ENCODE results near the gene PAPPA2. TPM values are rescaled to one million over a fixed set of nuclear protein-coding genes. Genes with fewer than 3 reads are reported as not detected.

PAPPA2 gene
- total and polyA plus RNA-seq, 7 experiments from 2014 or later = 0.07 to 0.29 (median 0.21) TPM; not detected in 4

DNA sequence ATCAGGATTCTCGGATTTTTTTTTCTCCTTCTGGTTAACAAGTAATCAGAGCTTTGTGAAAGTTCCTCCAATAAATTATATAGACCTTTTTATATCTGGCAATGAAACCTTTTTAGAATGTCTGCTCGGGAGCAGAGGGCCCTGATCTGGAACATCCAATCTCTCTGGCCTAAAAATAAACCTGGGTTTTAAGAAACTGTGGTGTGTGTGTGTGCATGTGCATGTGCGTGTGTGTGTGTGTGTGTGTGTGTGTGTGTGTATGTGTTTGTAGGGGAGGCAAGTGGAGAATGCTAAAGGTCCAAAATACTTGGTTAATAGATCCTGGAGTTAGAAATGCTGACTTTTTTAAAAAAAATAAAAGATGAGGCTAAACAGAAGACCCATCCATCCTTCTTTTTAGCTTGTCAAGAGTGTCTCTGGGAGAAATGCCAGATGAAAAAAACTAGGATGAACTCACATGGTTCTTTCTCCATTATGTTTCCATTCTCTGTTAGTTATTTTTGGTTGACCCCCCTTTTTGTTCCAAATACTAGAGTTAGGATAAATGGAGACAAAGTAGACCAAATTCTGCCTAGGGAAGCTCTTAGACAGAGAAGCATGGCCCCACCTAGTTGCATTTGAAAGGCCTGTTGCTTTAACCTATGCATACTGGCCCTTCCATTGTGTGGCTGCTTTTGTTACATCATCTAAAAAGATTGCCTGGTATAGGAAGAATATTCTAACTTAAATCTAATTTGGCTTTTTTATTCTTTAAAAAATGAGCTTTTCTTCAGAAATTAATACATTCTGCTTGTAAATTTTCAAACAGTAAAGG is 175.9 kb downstream of the PAPPA2 start:
- Mint-ChIP-seq H3K9me3 (peaks cover 0 to 13% (median 5%) of the 10 kb centered on the region in 11 donors), H3K27me3 (no peaks in the 10 kb centered on the region), H3K27ac (no peak overlapping the region), H3K4me1 (no peaks in the 10 kb centered on the region), H3K36me3 (no peaks in the 10 kb centered on the region), H3K4me3 (no peak overlapping the region)
- CTCF ChIA-PET = interaction anchor here (0.6 kb wide), 1 partner anchor 9 kb away, joined by 3 read pairs; no protein-coding TSS in a partner anchor
- Histone ChIP-seq H3K4me3 (ENCODE audit: low read length) (no peak overlapping the region), H3K27ac (ENCODE audit: low read depth, low read length) (no peak overlapping the region), H3K27me3 (ENCODE audit: control insufficient read depth in 2 of 2, insufficient read depth in 2 of 2, low read length in 2 of 2) (no peaks in the 10 kb centered on the region), H3K4me1 (ENCODE audit: control insufficient read depth in 2 of 2, insufficient read depth in 2 of 2, low read length in 2 of 2) (no peaks in the 10 kb centered on the region), H3K9me3 (ENCODE audit: control insufficient read depth in 2 of 3, low read length in 3 of 3) (no peaks in the 10 kb centered on the region), H3K36me3 (ENCODE audit: control insufficient read depth in 2 of 3, insufficient read depth in 3 of 3, low read length in 3 of 3) (no peaks in the 10 kb centered on the region)
- no peak for DNase-seq
- intact Hi-C loops (cut with micrococcal nuclease) = no loop called here
- POLR2A ChIA-PET = no interaction called here
- ATAC-seq = no peak

DNA sequence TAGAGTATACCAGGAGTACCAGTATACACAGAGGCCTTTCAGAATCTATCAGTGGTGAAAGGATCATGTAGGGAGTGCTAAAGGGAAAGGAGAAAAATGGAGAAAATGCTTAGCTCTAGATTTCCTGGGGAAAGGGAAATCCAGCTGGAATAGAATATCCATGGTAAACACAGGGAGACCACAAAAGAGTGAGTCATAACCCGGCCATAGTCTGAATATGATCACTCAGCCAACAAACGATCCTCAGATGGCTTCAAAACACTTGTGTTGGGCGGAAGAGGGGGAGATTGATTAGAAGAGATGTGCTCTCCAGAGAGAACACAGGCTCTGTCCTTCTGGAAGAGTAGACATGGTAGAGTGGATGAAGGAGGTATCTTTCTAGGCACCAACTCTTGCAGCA is 180.6 kb downstream of the PAPPA2 start:
- POLR2A ChIA-PET = no interaction called here

DNA sequence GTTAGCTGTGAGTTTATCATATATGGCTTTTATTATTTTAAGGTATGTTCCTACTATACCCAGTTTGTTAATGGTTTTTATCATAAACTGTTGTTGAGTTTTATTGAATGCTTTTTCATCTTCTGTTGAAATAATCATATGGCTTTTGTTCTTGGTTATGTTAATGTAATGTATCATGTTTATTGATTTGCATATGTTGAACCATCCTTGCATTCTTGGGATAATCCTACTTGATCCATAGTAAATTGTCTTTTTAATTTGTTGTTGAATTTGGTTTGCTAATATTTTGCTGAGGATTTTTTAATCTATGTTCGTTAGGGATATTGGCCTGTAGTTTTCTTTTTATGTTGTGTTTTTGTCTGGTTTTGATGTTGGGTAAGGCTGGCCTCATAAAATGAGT is 185.6 kb downstream of the PAPPA2 start:
- no peaks in the 10 kb centered on the region for H3K4me1 ChIP-seq (ENCODE audit: control insufficient read depth in 2 of 2, insufficient read depth in 2 of 2, low read length in 2 of 2)
- Mint-ChIP-seq H3K4me1 (no peaks in the 10 kb centered on the region), H3K27ac (no peak overlapping the region), H3K9me3 (peaks cover 10 to 65% (median 28%) of the 10 kb centered on the region in 11 donors), H3K27me3 (no peaks in the 10 kb centered on the region), H3K4me3 (no peak overlapping the region), H3K36me3 (no peaks in the 10 kb centered on the region)
- ChIA-PET POLR2A (no interaction called here), CTCF (no interaction called here)
- H3K36me3 ChIP-seq (ENCODE audit: control insufficient read depth in 2 of 3, insufficient read depth in 3 of 3, low read length in 3 of 3) = no peaks in the 10 kb centered on the region
- peaks cover 0 to 13% (median 0%) of the 10 kb centered on the region in 3 experiments for H3K9me3 ChIP-seq (ENCODE audit: control insufficient read depth in 2 of 3, low read length in 3 of 3)
- no peak for ATAC-seq
- intact Hi-C loops (cut with micrococcal nuclease) = no loop called here
- no peak overlapping the region for H3K4me3 ChIP-seq (ENCODE audit: low read length)
- no peak overlapping the region for H3K27ac ChIP-seq (ENCODE audit: low read depth, low read length)
- H3K27me3 ChIP-seq (ENCODE audit: control insufficient read depth in 2 of 2, insufficient read depth in 2 of 2, low read length in 2 of 2) = no peaks in the 10 kb centered on the region
- DNase-seq = no peak

More for the DNA sequence above, 180.6 kb downstream of the PAPPA2 start:
- Histone ChIP-seq H3K4me3 (ENCODE audit: low read length) (no peak overlapping the region), H3K9me3 (ENCODE audit: control insufficient read depth in 2 of 3, low read length in 3 of 3) (no peaks in the 10 kb centered on the region), H3K4me1 (ENCODE audit: control insufficient read depth in 2 of 2, insufficient read depth in 2 of 2, low read length in 2 of 2) (no peaks in the 10 kb centered on the region), H3K27ac (ENCODE audit: low read depth, low read length) (no peak overlapping the region), H3K27me3 (ENCODE audit: control insufficient read depth in 2 of 2, insufficient read depth in 2 of 2, low read length in 2 of 2) (no peaks in the 10 kb centered on the region), H3K36me3 (ENCODE audit: control insufficient read depth in 2 of 3, insufficient read depth in 3 of 3, low read length in 3 of 3) (no peaks in the 10 kb centered on the region)
- intact Hi-C loops (cut with micrococcal nuclease) = no loop called here
- DNase-seq = no peak
- CTCF ChIA-PET = no interaction called here
- no peaks in the 10 kb centered on the region for H3K36me3 Mint-ChIP-seq
- ATAC-seq = no peak
- H3K9me3 Mint-ChIP-seq = peaks cover 4 to 21% (median 8%) of the 10 kb centered on the region in 11 donors
- no peak overlapping the region for H3K4me3 Mint-ChIP-seq
- no peak overlapping the region for H3K27ac Mint-ChIP-seq
- no peaks in the 10 kb centered on the region for H3K4me1 Mint-ChIP-seq
- H3K27me3 Mint-ChIP-seq = no peaks in the 10 kb centered on the region

DNA sequence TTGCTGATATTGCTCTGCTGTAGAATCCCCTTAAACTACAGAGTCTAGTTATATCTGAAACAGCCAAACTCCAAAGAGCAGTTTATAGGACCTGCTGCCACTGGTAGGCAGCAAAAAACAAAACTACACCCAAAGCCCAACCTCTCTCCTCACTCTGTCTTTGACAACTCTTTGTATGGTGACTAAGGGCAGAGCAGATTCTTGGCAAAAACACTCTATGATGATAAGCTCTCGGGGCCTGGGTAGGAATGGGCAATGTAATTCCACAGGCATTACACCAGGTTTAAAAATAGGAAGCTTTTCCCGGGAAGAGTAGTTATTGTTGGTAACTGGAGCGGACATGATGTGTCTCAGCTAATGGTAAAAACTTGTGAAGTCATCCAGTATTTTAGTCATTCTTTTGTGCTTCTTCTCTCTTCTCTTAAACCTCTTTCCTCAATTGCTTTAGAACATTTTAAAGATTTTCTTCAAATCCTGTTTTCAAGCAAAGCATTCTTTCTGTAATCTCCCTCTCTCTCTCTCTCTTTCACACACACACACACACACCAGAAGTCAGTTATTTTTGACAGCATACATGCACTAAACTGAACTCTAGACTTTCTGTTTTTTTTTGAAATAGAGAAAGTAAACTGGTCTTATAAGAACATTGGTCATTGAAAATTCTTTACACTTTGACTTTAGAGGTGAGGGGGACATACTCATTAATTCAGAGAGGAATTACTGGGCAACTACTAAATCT is 193.5 kb downstream of the PAPPA2 start:
- intact Hi-C loops (cut with micrococcal nuclease) = no loop called here
- H3K4me3 ChIP-seq (ENCODE audit: low read length) = no peak overlapping the region
- Mint-ChIP-seq H3K36me3 (no peaks in the 10 kb centered on the region), H3K4me1 (no peaks in the 10 kb centered on the region), H3K27ac (no peak overlapping the region), H3K9me3 (peaks cover 4 to 42% (median 15%) of the 10 kb centered on the region in 11 donors), H3K27me3 (peaks cover 0 to 8% (median 5%) of the 10 kb centered on the region in 5 donors), H3K4me3 (no peak overlapping the region)
- H3K27me3 ChIP-seq (ENCODE audit: control insufficient read depth in 2 of 2, insufficient read depth in 2 of 2, low read length in 2 of 2) = no peaks in the 10 kb centered on the region
- ChIA-PET POLR2A (no interaction called here), CTCF (no interaction called here)
- H3K9me3 ChIP-seq (ENCODE audit: control insufficient read depth in 2 of 3, low read length in 3 of 3) = peaks cover 0 to 10% (median 0%) of the 10 kb centered on the region in 3 experiments
- no peak overlapping the region for H3K27ac ChIP-seq (ENCODE audit: low read depth, low read length)
- ATAC-seq (no peak), DNase-seq (no peak)
- H3K36me3 ChIP-seq (ENCODE audit: control insufficient read depth in 2 of 3, insufficient read depth in 3 of 3, low read length in 3 of 3) = no peaks in the 10 kb centered on the region
- no peaks in the 10 kb centered on the region for H3K4me1 ChIP-seq (ENCODE audit: control insufficient read depth in 2 of 2, insufficient read depth in 2 of 2, low read length in 2 of 2)

DNA sequence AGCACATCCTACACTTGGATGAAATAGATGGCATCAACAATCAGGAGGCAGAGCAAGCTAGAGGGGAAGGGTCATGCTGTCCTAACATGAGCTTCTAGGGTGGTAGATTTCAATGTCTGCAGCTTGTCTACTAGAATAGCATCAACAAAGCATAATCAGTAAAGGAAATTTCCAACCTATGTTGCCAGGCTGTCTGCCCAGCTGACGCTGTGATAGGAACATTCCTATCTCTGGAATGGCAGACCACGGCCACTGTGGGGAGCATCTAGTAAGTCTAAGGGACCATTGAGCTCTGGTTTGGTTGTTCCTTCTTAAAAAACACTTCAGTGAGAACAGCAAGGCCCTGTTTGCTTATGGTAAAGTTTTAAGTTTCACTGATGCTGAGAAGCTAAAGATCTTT is 206.8 kb downstream of the PAPPA2 start:
- Mint-ChIP-seq H3K4me1 (no peaks in the 10 kb centered on the region), H3K36me3 (no peaks in the 10 kb centered on the region), H3K9me3 (peaks cover 0 to 18% (median 7%) of the 10 kb centered on the region in 11 donors), H3K4me3 (no peak overlapping the region), H3K27me3 (peaks cover 0 to 13% (median 7%) of the 10 kb centered on the region in 5 donors), H3K27ac (no peak overlapping the region)
- H3K4me1 ChIP-seq (ENCODE audit: control insufficient read depth in 2 of 2, insufficient read depth in 2 of 2, low read length in 2 of 2) = no peaks in the 10 kb centered on the region
- no peaks in the 10 kb centered on the region for H3K27me3 ChIP-seq (ENCODE audit: control insufficient read depth in 2 of 2, insufficient read depth in 2 of 2, low read length in 2 of 2)
- DNase-seq = no peak
- H3K9me3 ChIP-seq (ENCODE audit: control insufficient read depth in 2 of 3, low read length in 3 of 3) = no peaks in the 10 kb centered on the region
- ATAC-seq = no peak
- ChIA-PET POLR2A (no interaction called here), CTCF (no interaction called here)
- no peaks in the 10 kb centered on the region for H3K36me3 ChIP-seq (ENCODE audit: control insufficient read depth in 2 of 3, insufficient read depth in 3 of 3, low read length in 3 of 3)
- H3K4me3 ChIP-seq (ENCODE audit: low read length) = no peak overlapping the region
- no peak overlapping the region for H3K27ac ChIP-seq (ENCODE audit: low read depth, low read length)
- intact Hi-C loops (cut with micrococcal nuclease) = no loop called here

DNA sequence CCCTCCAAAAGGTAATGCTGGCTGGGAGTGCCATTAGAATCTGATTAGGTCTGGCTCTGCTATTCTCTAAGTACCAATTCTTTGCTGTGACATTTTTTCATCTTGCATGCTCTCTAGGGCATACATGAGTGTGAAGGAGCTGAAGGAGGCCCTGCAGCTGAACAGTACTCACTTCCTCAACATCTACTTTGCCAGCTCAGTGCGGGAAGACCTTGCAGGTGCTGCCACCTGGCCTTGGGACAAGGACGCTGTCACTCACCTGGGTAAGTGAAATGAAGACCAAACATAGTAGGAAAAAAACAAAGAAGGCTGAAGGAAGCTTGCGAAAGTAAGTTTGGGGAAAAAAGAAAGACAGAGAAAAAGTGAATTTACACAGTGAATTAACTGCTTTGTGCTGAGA is 207.9 kb downstream of the PAPPA2 start:
- H3K4me1 ChIP-seq (ENCODE audit: control insufficient read depth in 2 of 2, insufficient read depth in 2 of 2, low read length in 2 of 2) = no peaks in the 10 kb centered on the region
- H3K36me3 ChIP-seq (ENCODE audit: control insufficient read depth in 2 of 3, insufficient read depth in 3 of 3, low read length in 3 of 3) = no peaks in the 10 kb centered on the region
- H3K9me3 ChIP-seq (ENCODE audit: control insufficient read depth in 2 of 3, low read length in 3 of 3) = no peaks in the 10 kb centered on the region
- H3K4me3 ChIP-seq (ENCODE audit: low read length) = no peak overlapping the region
- Mint-ChIP-seq H3K27me3 (peaks cover 0 to 12% (median 7%) of the 10 kb centered on the region in 5 donors), H3K4me3 (no peak overlapping the region), H3K36me3 (no peaks in the 10 kb centered on the region), H3K4me1 (no peaks in the 10 kb centered on the region), H3K9me3 (peaks cover 0 to 16% (median 7%) of the 10 kb centered on the region in 11 donors), H3K27ac (no peak overlapping the region)
- CTCF ChIA-PET = no interaction called here
- POLR2A ChIA-PET = no interaction called here
- no peaks in the 10 kb centered on the region for H3K27me3 ChIP-seq (ENCODE audit: control insufficient read depth in 2 of 2, insufficient read depth in 2 of 2, low read length in 2 of 2)
- DNase-seq (no peak), ATAC-seq (no peak)
- H3K27ac ChIP-seq (ENCODE audit: low read depth, low read length) = no peak overlapping the region
- intact Hi-C loops (cut with micrococcal nuclease) = no loop called here
